Activated T-cell treated with anti-CD3 and anti-CD28 coated beads, Interleukin-2, amount 50 U/mL, for 1 hour (primary cell): Measurements from ENCODE around the gene ANKHD1.

Experiments
- DNase-seq: peaks from one replicate; pipeline ENCODE4 v3.0.0-alpha.2; 2020

ANKHD1 gene

GRCh38 chr5:140401362-140402257, at the start of gene ANKHD1:
Gene ANKHD1, plus strand, starts transcription at chr5:140401833. Its CDS starts 135 bp downstream, at chr5:140401968.
- peak; percentile 92 for DNase-seq

GRCh38 chr5:140355546-140355945, 46.1 kb upstream of the ANKHD1 start:
- no peak for DNase-seq

GRCh38 chr5:140356853-140357725, 44.5 kb upstream of the ANKHD1 start:
- DNase-seq: no peak

GRCh38 chr5:140357726-140358093, 43.9 kb upstream of the ANKHD1 start:
- DNase-seq: peak; percentile 75

- no peak for DNase-seq
These were observed 42.8 kb upstream of the ANKHD1 start for GRCh38 chr5:140358738-140359310.

- DNase-seq: no peak
These were observed 41.5 kb upstream of the ANKHD1 start, which contains the start of gene SLC4A9 for GRCh38 chr5:140360101-140360500. Gene SLC4A9, plus strand, starts transcription at chr5:140360194. Its CDS starts 43 bp downstream, at chr5:140360237.

GRCh38 chr5:140360681-140361479, 40.8 kb upstream of the ANKHD1 start:
- no peak for DNase-seq

- DNase-seq: no peak
These were observed 39.7 kb upstream of the ANKHD1 start for GRCh38 chr5:140361901-140362300.

- DNase-seq: no peak
These were observed 39.3 kb upstream of the ANKHD1 start for GRCh38 chr5:140362311-140362710.

- DNase-seq: peak; percentile 85
These were observed 38.6 kb upstream of the ANKHD1 start for GRCh38 chr5:140362875-140363630.

- no peak for DNase-seq
These were observed 37.8 kb upstream of the ANKHD1 start for GRCh38 chr5:140363631-140364471.

- no peak for DNase-seq
These were observed 37.2 kb upstream of the ANKHD1 start for GRCh38 chr5:140364472-140364765.

- no peak for DNase-seq
These were observed 36.4 kb upstream of the ANKHD1 start for GRCh38 chr5:140365282-140365681.

GRCh38 chr5:140365941-140366340, 35.7 kb upstream of the ANKHD1 start:
- DNase-seq: no peak

GRCh38 chr5:140366589-140367255, 34.9 kb upstream of the ANKHD1 start:
- DNase-seq: no peak

- DNase-seq: no peak
These were observed 34.2 kb upstream of the ANKHD1 start for GRCh38 chr5:140367256-140368013.

- no peak for DNase-seq
These were observed 30.1 kb upstream of the ANKHD1 start for GRCh38 chr5:140371356-140372151.

- DNase-seq: peak; percentile 42
These were observed 28.6 kb upstream of the ANKHD1 start for GRCh38 chr5:140372971-140373487.
